Stimulated activated CD8-positive, alpha-beta memory T cell treated with anti-CD3 and anti-CD28 coated beads, Interleukin-7, amount 100 ng/mL, for 1 hour (primary cell): ENCODE measurements around the gene VSTM2B.
"Not testable (repeated sequence)": the region's sequence is repeated elsewhere in the genome, so short reads cannot be mapped to it uniquely, and the experiment has no call there.

ENCODE experiments used
- DNase-seq, 2 donors: peaks; one replicate each; pipeline ENCODE4 v3.0.0-alpha.2; 2020; ENCODE audit warnings: low read depth in 2 of 2

VSTM2B gene

DNA sequence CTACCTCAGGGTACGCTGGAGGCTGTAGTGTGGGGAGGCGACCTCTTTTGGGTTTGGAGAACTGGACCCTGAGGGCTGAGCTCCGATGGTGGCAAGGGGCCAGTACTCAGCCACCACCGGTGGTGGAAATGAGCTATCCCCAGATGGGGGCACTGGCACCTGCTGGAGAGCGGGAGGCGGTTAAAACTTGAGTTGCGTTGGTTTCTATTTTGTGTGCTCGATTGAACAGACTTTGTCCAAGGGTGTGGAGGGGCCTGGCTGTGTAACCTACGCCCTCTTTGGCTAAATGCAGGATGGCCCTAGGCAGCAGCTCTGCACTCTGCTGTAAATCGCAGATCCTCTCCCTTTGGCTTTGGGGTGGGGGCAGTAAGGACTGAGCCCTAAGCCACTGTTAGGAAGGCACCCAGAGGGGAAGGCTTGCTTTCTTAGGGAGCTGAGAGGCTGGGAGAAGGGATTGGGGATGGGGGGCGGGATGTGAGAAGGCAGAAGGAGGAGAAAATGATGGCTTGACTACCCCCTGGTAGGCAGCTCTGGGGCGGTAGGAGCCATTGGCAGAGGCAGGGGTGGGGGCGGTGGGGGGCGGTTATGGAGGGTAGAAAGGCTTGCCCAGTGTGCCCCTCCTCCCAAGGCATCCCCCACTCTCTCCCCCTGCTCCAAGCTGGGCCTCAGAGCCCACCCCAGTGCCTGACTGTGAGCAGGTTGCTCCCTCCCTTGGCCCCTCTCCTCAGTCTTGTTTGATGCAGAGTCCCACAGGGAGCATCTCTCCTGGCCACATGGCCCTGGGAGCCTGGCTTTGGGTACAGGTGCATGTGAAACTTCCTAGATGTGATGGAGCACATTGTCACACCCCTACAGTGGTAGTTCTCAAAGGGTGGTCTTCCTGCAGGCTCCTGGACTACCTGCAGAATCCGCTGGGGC is 5.0 kb downstream of the VSTM2B start:
- no peak for DNase-seq

DNA sequence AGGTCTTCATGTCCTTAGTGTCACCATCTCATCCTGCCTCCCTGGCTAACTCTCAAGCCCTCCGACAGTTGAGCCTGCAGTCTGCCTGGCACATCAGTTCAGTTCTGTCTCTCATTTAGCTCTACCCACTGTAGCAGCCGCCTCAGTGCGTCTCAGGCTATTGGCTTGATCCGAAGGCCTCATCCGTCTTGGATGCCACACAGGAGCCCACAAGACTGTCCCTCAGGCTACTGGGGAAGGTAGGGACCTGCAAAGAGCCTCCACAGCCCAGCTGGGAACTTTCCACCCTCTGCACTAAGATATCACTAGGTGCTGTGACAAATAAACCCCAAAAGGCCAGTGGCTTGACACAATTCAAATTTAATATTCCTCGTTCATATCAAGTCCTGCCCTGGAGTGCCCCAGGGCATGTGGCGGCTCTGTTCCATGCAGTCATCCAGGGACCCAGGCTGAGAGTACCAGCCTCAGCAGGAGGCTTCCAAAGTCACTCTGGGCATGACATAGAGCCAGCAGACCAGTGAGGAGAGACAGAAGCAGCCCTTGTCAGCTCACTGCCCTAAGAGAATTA is 5.7 kb downstream of the VSTM2B start:
- DNase-seq: no peak

DNA sequence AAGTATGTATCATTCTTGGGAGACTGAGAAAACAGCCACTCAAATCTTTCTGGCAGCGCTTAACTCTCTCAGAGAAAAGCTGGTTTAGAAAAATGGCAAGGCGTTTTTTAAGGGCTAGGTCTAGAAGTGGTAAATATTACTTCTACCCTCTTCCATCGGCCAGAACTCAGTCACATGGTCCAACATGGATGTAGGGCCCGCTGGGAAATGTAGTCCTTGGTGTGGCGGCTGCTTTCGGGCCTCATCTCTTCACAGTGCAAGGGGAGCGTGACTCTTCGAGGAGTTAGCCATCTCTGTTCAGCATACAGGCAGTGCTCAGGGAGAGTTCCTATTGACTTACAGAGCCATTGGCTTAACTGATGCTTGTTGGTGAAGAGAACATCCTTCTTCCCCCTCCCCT is 6.3 kb downstream of the VSTM2B start:
- DNase-seq: no peak

DNA sequence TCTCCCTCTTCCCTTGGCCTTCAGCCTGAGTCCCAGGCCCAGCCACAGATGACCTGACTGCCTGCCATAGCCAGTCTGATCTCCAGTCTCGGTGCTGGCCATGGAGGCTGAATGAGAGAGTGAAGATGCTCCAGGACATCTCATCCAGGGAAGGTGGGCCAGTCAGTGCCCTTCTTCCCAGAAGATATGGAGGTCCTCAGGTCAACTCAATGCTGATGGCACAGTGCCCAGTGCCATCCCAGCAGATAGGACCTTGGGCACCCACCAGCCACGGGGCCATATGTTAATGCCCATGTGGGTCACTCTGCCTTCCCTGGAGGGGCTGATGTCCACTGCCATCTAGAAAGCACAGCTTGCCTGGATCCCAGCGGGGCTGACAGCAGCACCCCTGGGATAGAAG is 7.2 kb downstream of the VSTM2B start:
- DNase-seq: no peak

DNA sequence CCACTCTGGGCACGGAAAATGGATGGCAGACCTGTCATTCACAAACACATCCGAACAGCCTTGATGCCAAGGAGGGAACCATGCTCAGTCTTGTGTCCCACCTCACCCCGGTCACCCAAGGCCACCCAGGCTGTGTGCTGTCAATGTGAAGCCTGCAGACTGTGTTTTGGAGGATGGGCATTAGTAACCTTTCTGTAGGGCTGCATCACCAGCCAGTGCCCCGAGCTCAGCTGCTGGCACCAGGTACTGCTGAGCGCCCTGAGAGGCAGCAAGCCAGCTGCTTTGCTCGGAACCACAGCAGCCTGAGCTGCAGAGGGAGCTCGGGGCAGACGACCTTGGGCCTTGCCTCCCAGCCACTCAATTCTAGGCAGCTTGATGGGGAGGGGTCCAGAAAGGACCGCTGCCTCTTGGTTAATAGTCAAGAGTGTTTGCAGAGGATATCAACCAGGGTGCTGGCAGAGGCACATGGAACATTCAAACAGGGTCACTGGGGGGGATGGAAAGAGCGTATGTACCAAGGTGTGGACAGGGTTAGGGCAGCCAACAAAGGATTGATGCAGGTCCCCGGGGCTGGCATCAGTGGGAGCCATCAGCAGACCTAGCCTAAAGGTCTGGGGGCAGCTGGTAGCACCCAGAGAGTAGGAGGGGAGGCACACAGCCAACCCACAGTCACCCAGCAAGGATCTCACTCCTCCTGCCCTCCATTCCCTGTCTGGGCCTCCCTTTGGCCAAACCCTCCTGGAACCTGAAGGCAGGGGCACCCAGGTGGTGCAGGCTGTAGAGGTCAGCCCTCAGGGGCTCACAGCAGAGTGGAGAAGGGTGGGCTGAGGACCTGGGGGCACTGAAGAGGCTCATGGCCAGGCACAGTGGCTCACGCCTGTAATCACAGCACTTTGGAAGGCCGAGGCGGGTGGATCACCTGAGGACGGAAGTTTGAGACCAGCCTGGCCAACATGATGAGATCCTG is 8.1 kb downstream of the VSTM2B start:
- DNase-seq: no peak

DNA sequence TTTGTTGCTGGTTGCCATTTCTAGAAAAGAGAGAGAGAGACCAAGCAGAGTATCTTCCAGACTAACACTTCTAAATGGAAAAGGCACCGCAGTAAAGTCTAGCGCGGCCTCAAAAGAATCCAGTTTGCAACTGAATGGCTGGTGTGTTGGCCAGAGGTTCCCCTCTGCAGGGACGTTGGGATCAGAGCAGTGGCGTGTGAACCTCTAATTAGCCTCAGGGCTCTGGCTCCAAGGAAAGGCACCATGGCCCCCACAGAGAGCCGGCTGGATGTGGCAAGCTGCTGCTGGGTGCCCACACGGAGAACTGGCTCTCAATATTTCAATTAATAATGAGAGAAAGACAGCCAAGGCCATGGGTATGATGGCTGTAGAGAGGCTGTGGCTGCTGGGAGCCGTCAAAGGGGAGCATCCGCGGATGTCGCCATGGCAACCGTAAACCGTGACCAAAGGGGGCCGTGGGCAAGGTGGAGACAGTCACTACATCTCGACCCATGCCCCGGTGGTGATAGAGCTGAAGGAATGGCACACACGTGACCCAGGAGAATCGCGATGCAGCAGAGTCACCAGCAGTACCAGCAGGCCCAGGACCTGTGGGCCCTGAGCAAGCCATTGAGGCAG is 9.5 kb downstream of the VSTM2B start:
- DNase-seq: no peak

DNA sequence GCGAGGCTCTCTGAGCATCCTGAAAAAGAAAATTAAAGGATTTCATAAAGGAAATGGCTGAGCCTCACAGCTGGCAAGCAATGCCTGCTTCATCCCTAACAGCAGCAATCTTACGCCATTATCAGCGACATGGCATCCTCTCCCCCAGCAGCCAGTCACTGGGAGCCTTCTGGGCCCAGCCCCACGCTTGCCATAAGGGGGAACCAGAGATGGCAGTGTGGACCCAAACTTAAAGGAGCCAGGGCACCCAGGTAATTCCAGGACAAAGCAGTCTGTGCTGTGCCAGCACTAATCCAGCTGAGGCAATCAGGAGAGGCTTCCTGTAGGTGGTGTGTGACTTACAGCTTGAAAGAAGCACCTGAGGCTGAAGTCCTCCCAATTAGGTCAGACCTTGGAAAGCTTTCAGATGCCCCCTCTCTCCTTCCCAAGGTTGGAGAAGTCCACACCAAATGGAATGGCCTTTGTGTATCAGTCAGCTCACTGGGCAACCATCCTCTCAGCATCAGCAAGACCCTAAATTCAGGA is 10.3 kb downstream of the VSTM2B start:
- DNase-seq: no peak

DNA sequence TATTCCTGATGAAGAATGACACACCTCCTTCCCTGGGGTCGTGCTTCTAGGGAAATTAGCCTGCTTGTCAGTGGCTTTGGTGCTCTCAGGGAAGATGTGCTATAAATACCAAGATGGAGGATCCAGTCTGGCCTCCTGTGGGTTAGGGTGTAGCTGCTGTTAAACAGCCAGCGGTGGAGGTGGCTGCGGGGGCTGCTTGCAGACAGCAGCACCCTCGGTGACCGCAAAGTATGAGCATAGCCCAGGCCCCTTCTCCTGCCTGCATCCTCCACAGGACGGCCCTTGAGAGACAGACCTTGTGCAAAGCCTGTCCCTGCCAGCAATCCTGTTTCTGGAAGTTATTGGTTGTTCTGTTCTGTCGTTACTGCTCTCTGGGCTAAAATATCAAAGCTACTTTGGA is 11.4 kb downstream of the VSTM2B start:
- no peak for DNase-seq

DNA sequence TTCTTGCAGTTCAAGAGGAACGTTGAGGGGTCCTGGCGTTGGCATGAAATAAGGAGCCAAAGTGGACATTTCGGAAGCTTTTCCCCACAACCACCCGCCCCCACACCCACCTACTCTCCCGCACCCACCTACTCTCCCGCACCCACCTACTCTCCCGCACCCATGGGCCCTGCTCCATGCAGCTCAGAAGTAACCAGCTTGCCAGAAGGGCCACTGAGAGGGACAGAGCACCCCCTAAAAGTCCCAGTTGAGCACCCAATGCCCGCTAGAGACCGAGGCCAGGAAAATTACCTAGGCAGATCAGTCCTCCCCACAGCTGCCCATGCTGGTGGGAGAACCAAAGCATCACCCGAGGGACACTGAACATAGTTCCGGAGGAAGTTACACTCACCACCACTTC is 11.8 kb downstream of the VSTM2B start:
- no peak for DNase-seq

DNA sequence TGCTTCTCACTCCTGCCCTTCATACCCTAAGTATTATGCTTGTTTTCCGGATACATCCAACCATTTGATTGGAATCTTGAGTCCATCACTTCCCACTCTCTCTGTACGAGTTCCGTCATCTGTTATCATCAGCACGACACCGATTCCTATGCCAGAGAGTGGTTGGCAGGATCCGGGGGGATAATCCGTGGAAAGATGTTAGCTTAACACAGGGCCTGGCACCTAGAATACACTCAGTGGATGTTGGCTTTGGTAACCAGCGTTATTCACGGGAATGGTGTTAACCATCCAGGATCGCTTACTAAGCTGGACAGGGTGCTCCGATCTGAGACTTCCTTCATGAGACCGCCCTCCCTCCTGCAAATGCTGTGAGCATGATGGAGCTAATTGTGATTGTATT is 12.4 kb downstream of the VSTM2B start:
- DNase-seq: no peak

DNA sequence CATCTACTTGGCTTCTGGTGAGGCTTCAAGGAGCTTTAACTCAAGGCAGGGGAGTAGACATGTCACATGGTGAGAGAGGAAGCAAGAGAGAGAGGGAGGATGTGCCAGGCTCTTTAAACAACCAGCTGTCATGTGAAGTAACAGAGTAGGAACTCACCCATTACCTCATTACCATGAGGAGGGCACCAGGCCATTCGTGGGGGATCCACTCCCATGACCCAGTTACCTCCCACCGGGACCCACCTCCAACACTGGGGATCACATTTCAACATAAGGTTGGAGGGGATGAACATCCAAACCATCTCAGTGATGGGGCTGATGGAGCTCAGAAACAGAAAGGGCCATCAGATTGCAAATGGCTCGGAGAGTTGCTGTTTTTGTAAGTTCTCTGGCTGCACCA is 12.9 kb downstream of the VSTM2B start:
- no peak for DNase-seq

DNA sequence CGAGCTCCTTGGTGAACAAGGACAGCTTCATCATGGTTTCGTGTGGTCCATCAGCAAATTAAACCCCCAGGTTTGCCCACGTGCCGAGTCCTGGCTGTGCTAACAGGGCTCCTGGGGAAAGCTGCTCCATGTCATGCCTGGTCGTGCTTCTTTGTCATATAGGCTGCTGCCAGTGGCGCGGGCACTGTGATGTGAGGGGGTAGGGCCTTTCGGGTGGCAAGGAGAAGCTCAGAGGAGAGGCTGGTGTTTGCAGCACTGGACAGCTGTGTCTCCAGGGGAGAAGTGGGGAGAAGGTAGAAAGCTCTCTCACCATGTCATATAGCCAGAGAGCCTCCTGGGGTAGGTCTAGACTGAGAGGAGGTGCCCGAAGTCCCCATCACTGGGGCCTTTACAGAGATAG is 13.3 kb downstream of the VSTM2B start:
- no peak for DNase-seq

DNA sequence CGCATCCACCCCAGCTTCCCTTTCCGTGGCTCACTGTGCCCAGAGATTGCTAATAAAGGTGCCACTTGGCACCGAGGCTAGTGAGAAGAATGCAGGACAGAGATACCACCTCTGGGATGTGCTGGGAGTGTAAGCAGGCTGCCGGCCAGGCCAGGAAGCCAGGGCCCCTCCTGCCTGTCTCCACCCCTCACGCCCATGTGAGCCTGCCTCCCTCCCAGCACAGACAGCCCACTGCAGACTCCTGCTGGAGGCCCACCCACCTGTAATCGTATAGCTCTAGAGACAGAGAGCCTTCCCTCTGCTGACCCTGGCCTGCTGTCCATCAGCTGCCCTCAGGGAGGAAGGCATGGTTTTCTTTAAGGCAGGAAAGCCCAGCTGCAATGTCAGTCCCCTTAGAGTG is 13.9 kb downstream of the VSTM2B start:
- DNase-seq: no peak

DNA sequence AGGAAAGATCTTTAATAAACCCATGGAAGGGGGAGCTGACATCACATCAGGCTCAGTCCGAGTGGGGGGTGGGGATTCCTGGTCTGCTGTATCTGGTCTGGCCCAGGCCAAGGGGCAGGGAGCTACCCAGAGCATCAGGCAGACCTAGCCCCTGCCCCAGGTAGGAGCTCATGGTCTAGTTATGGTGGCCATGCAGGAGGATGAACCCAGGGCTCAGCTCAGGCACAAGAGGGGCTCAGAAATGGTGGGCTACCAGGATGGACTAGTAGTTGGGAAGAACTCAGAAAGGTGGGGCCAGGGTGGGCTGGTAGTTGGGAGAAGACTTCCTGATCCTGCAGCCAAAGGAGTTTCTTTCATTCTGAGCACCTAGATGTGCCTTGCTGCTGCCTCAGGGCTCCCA is 14.3 kb downstream of the VSTM2B start:
- DNase-seq: no peak

DNA sequence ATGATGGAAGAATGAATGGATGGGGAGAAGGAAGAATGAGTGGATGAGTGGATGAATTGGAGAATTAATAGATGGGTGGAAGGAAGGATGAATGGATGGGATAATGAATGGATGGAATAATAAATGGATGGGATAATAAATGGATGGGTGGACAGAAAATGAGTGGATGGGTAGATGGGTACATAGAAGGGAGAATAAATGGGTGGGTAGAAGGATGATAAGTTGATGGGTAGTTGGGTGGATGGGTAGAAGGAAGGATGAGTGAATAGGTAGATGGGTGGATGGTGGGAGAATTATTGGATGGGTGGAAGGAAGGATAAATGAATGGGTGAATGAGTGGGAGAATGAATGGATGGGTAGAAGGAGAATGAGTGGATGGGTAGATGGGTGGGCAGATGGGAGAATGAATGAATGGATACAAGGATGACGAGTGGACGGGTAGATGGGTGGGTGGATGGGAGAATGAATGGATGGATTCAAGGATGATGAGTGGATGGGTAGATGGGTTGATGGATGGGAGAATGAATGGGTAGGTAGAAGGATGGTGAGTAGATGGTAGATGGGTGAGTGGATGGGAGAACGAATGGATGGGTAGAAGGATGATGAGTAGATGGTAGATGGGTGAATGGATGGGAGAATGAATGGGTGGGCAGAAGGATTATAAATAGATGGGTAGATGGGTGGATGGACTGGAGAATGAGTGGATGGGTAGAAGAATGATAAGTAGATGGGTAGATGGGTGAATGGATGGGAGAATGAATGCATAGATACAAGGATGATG is 15.9 kb downstream of the VSTM2B start:
- DNase-seq: no peak

DNA sequence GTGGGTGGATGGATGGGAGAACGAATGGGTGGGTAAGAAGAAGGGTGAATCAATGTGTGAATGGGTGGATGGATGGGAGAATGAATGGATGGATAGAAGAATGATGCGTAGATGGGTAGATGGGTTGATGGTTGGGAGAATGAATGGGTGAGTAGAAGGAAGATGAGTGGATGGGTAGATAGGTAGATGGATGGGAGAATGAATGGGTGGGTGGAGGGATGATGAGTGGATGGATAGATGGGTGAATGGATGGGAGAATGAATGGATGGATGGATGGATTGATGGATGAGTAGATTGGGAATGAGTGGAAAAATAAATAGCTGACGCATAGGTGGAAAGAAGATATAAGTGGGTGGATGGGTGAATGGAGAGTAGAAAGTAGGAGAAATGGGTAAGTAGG is 16.5 kb downstream of the VSTM2B start:
- DNase-seq: no peak

DNA sequence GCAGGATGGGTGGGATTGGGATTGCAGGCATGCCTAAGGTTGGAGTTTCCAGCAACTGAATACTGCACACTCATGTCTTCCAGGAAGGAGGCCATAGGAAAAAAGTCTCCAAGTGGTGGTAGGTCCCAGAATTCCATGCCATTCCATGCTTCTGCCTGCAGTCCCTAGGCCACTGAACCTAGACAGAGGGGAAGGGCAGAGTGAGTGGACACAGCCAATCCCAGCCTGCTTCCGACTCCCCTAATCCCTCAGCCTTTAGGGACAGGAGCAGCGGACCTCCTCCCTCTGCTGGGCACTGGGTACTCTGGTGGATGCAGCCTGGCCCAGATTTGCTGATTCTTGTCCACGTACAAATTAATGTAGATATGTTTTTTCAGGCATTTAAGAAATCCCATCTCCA is 17.0 kb downstream of the VSTM2B start:
- DNase-seq: no peak

DNA sequence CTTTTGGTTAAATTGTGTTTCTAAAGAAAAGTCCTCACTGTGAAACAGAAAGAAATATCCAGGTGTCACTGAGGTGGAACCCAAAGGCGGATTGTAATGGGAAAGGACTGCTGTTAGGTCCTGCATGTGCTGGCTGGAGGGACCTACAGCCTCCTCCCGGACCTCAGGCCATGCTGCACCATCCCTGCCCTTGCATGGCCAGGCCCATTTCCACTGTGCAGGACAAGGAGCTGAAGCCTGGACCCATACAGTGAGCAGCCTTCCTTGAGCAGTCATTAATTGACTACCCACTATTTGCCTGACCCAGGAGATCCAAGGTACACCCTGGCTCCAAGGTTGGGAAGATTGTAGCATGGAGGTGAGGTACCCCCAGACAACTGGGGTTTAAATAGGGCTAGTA is 17.6 kb downstream of the VSTM2B start:
- DNase-seq: no peak

DNA sequence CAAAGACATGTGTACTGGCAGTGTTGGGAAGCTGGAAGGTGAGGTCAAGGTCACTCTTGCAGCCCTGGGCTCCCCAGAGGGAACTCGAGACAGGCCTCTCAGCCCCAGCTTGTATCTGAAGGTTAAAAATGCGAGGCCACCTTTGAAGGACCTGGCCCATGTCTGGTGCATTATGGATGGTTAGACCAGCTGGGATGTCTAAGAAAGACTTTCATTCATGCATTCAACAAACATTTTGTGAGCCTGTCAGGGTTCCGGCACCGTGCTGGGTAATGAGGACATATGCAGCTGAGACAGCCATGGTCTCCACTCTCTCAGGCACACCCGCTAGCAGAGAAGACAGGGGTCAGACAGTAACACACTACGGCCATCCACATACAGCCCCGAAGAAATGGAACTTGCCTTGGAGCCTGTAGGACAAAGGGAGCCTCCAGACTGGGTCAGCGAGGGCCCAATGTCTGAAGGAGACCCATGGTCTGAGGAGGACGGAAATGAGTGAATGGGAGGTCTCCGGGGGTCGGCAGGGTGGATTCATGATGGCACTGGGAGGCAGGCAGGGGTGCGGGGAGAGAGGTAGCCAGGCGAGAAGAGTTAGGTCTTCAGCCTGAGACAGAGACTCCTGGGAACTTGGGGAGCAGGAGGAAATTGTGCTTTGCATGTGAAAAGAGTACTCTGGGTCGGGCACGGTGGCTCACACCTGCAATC is 19.0 kb downstream of the VSTM2B start:
- no peak for DNase-seq

DNA sequence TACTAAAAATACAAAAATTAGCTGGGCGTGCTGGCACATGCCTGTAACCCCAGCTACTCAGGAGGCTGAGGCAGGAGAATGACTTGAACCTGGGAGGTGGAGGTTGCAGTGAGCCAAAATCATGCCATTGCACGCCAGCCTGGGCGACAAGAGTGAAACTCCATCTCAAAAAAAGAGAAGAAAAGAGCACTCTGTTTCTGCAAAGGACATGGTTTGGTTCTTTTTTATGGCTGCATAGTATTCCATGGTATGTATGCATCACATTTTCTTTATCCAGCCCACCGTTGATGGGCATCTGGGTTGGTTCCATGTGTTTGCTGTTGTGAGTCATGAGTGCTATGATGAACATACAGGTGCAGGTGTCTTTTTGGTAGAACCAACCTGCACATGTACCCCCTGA is 19.7 kb downstream of the VSTM2B start:
- DNase-seq: not testable (repeated sequence)
